Measurements from ENCODE around the gene PTPRA. TPM values are rescaled to one million over a fixed set of nuclear protein-coding genes. Genes with fewer than 3 reads are reported as not detected.

Gene PTPRA
- total and polyA plus RNA-seq, 2 of the 8 experiments (the other 6 are each of a cell fraction or from before 2014, with no cell fraction given): 47.7 to 51.3 TPM

- no peak for TF ChIP-seq TEAD4 (IDR thresholded peaks at IDR 0.05; ENCODE audit: low read depth, low read length)
- no peak for TF ChIP-seq SRF (IDR thresholded peaks at IDR 0.05; ENCODE audit: low read depth, low read length)
- TF ChIP-seq POU5F1 (IDR thresholded peaks at IDR 0.05; ENCODE audit: low read depth, low read length): no peak
- no peak for TF ChIP-seq EGR1 (IDR thresholded peaks at IDR 0.05; ENCODE audit: borderline replicate concordance, low read depth, low read length)
- no peak for TF ChIP-seq TAF1 (IDR thresholded peaks at IDR 0.05; ENCODE audit: low read depth, low read length)
Measured at GRCh38 chr20:2875690-2876203, 2.5 kb downstream of the PTPRA start (continued).
